Karpas-422 (cell line): ENCODE results near the gene NOP53. TPM values are rescaled to one million over a fixed set of nuclear protein-coding genes. Genes with fewer than 3 reads are reported as not detected.
"Not testable (repeated sequence)": the region's sequence is repeated elsewhere in the genome, so short reads cannot be mapped to it uniquely, and the experiment has no call there.

Experiments used
- DNase-seq: peaks from one replicate; pipeline ENCODE4 v3.0.0-alpha.2; 2015
- H2AFZ ChIP-seq: fragments of 200-600 bp; sonication (generic); 2 replicates; pipeline ENCODE4 v1.6.1; 2014; ENCODE audit warnings: antibody characterized with exemption, low read length, mixed read lengths
- H3K27ac ChIP-seq: fragments of 200-600 bp; sonication (generic); 2 replicates; pipeline ENCODE4 v1.5.1; 2014; ENCODE audit warnings: mild to moderate bottlenecking, low read length, moderate library complexity
- H3K27me3 ChIP-seq: fragments of 200-600 bp; sonication (generic); 2 replicates; pipeline ENCODE4 v1.6.1; 2014; ENCODE audit warnings: low read length, mixed read lengths
- H3K36me3 ChIP-seq: fragments of 200-600 bp; sonication (generic); 2 replicates; pipeline ENCODE4 v1.6.1; 2014; ENCODE audit warnings: low read length, mixed read lengths; ENCODE audit not compliant: insufficient read depth
- H3K4me1 ChIP-seq: fragments of 200-600 bp; sonication (generic); 2 replicates; pipeline ENCODE4 v1.6.1; 2014; ENCODE audit warnings: mild to moderate bottlenecking, low read length, mixed read lengths
- H3K4me2 ChIP-seq: fragments of 200-600 bp; sonication (generic); 2 replicates; pipeline ENCODE4 v1.6.1; 2014; ENCODE audit warnings: low read length, low read depth, mild to moderate bottlenecking; ENCODE audit not compliant: poor library complexity, severe bottlenecking
- H3K4me3 ChIP-seq: fragments of 200-600 bp; sonication (generic); 2 replicates; pipeline ENCODE4 v1.5.1; 2014; ENCODE audit warnings: mild to moderate bottlenecking, antibody characterized with exemption, low read length, mixed read lengths
- H3K79me2 ChIP-seq: fragments of 200-600 bp; sonication (generic); 2 replicates; pipeline ENCODE4 v1.6.1; 2014; ENCODE audit warnings: mild to moderate bottlenecking, low read length, mixed read lengths
- H3K9ac ChIP-seq: fragments of 200-600 bp; sonication (generic); 2 replicates; pipeline ENCODE4 v1.6.0; 2014; ENCODE audit warnings: low read length
- H3K9me2 ChIP-seq: fragments of 200-600 bp; sonication (generic), shearing (Covaris generic); replicated peaks from 2 replicates; pipeline ENCODE4 v1.6.0; 2014; ENCODE audit warnings: mild to moderate bottlenecking, low read length, moderate library complexity; ENCODE audit not compliant: insufficient read depth
- H3K9me3 ChIP-seq: fragments of 300-700, 200-600 bp; sonication (generic); 2 replicates; pipeline ENCODE4 v1.6.1; 2014; ENCODE audit warnings: low read length, mixed read lengths
- H4K20me1 ChIP-seq: fragments of 200-600 bp; sonication (generic); 2 replicates; pipeline ENCODE4 v1.6.1; 2014; ENCODE audit warnings: mild to moderate bottlenecking, antibody characterized with exemption, low read length, low read depth; ENCODE audit not compliant: insufficient read depth
- total RNA-seq: library from RNA; depleted of rRNA; stranded (reverse); fragments of >200 nt; shearing (Covaris generic); gene quantifications from 2 replicates; pipeline ENCODE4 v1.2.3, GENCODE V29; 2014; ENCODE audit warnings: low replicate concordance

The NOP53 gene
- total RNA-seq, 1 experiment from 2014 or later, result 145 TPM

GRCh38 chr19:47728295-47728694, 17.1 kb upstream of the NOP53 start:
- H3K9me2 ChIP-seq, H3K9ac ChIP-seq, H3K4me2 ChIP-seq, H3K9me3 ChIP-seq, H3K4me3 ChIP-seq, H3K36me3 ChIP-seq, H4K20me1 ChIP-seq, DNase-seq, H3K27me3 ChIP-seq, H3K4me1 ChIP-seq, H3K27ac ChIP-seq, H2AFZ ChIP-seq, H3K79me2 ChIP-seq: not testable (repeated sequence)

GRCh38 chr19:47729468-47729798, 15.9 kb upstream of the NOP53 start:
- H3K9ac ChIP-seq, result no peak overlapping the region
- H3K4me1 ChIP-seq, result no peaks in the 10 kb centered on the region
- H3K9me2 ChIP-seq, result no peaks in the 10 kb centered on the region
- H3K27ac ChIP-seq, result no peak overlapping the region
- H4K20me1 ChIP-seq, result no peaks in the 10 kb centered on the region
- no peak overlapping the region for H3K4me3 ChIP-seq
- H3K9me3 ChIP-seq, result no peaks in the 10 kb centered on the region
- no peaks in the 10 kb centered on the region for H3K36me3 ChIP-seq
- H3K79me2 ChIP-seq, result no peaks in the 10 kb centered on the region
- no peak for DNase-seq
- H2AFZ ChIP-seq, result no peak overlapping the region
- no peak overlapping the region for H3K4me2 ChIP-seq
- no peaks in the 10 kb centered on the region for H3K27me3 ChIP-seq

DNA sequence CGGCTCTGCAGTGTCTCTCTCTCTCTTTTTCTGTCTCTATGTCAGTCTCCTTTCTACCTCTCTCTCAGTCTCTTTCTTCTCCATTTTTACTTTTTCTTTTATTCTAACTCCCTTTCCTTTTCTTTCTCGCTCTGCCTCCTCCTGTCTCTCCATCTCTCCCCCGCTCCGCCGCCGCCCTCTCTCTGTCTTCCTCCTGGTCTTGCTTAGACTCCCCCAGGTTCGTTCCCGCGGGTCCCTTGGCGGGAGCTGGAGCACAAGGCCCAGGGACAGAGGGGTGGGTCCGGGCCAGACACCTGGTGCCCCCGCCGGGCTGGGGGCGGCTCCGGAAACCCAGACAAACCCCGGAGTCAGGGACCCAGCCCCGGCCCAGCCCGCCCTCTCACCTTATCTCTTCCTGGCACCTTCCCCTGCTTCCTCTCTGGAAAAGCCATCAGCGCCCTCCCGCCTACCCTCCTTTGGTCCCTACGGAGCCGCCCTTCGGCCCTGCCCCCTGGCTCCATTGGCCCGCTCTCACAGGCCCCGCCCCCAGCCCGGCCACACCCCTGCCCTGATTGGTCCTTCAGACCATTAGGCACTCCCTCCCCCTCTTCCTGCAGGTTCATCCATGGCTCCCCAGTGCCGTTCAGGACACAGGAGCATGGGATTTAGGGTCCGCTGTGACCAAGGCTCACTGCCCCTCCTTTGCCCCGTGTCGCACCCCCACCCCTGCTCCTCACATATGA, 15.4 kb upstream of the NOP53 start:
- Histone ChIP-seq H3K27ac (no peak overlapping the region), H3K79me2 (no peaks in the 10 kb centered on the region), H3K27me3 (no peaks in the 10 kb centered on the region), H3K9me2 (no peaks in the 10 kb centered on the region), H3K4me3 (no peak overlapping the region), H3K36me3 (no peaks in the 10 kb centered on the region), H3K9ac (no peak overlapping the region), H4K20me1 (no peaks in the 10 kb centered on the region), H3K4me1 (no peaks in the 10 kb centered on the region), H3K9me3 (no peaks in the 10 kb centered on the region), H2AFZ (no peak overlapping the region), H3K4me2 (no peak overlapping the region)
- no peak for DNase-seq

- Histone ChIP-seq H3K4me2 (no peak overlapping the region), H3K27me3 (no peaks in the 10 kb centered on the region)
These were observed 14.8 kb upstream of the NOP53 start for GRCh38 chr19:47730521-47730889.

DNA sequence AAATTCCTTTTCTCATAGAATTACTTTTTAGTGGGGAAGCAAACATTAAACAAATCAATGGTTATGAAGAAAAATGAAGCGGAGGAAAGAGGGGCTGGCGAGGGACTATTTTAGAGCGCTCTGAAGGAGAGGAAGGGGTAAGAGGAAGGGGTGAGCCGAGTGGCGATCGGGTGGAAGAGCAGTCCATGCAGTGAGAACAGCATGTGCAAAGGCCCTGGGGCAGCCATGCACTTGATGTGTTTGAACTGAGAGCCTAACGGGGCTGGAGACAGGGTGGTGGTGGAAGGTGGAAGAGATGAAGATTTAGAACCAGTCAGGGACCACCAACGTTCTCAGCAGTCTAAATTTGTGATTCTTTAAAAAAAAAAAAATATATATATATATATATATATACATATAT, 14.4 kb upstream of the NOP53 start:
- H4K20me1 ChIP-seq, result no peaks in the 10 kb centered on the region
- H3K9me2 ChIP-seq, result no peaks in the 10 kb centered on the region
- no peak overlapping the region for H3K4me2 ChIP-seq
- H3K36me3 ChIP-seq, result no peaks in the 10 kb centered on the region
- H3K9me3 ChIP-seq, result no peaks in the 10 kb centered on the region
- H3K4me3 ChIP-seq, result no peak overlapping the region
- H3K79me2 ChIP-seq, result no peaks in the 10 kb centered on the region
- no peak for DNase-seq
- no peaks in the 10 kb centered on the region for H3K27me3 ChIP-seq
- no peak overlapping the region for H2AFZ ChIP-seq
- no peaks in the 10 kb centered on the region for H3K4me1 ChIP-seq
- no peak overlapping the region for H3K9ac ChIP-seq
- no peak overlapping the region for H3K27ac ChIP-seq

More at GRCh38 chr19:47730521-47730889, 14.8 kb upstream of the NOP53 start:
- Histone ChIP-seq H3K36me3 (no peaks in the 10 kb centered on the region), H3K79me2 (no peaks in the 10 kb centered on the region), H4K20me1 (no peaks in the 10 kb centered on the region), H3K9me3 (no peaks in the 10 kb centered on the region), H3K9me2 (no peaks in the 10 kb centered on the region), H3K4me1 (no peaks in the 10 kb centered on the region), H3K27ac (no peak overlapping the region), H2AFZ (no peak overlapping the region), H3K4me3 (no peak overlapping the region), H3K9ac (no peak overlapping the region)
- DNase-seq, result no peak

DNA sequence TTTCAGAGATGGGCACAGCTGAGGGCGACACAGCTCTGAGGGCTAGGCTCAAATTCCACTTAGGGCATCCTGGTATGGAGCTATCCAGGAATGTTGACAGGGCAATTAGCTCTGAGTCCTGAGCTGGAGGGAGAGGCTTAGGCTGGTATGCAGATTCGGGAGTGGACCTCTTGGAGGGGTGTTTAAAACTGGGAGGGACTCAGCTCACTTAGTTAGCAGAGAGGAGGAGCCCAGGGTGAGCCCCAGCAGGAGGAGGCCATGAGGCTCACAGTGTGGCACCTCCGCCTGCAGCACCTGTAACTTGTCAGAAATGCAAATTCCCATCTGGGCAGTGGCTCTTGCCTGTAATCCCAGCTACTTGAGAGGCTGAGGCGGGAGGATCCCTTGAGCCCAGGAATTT, 10.2 kb upstream of the NOP53 start:
- no peaks in the 10 kb centered on the region for H4K20me1 ChIP-seq
- H3K4me1 ChIP-seq, result peaks cover 7% of the 10 kb centered on the region
- H3K27me3 ChIP-seq, result no peaks in the 10 kb centered on the region
- no peaks in the 10 kb centered on the region for H3K9me3 ChIP-seq
- no peaks in the 10 kb centered on the region for H3K36me3 ChIP-seq
- DNase-seq, result no peak
- no peak overlapping the region for H3K4me3 ChIP-seq
- H3K27ac ChIP-seq, result no peak overlapping the region
- H3K9me2 ChIP-seq, result no peaks in the 10 kb centered on the region
- no peak overlapping the region for H3K9ac ChIP-seq
- H3K79me2 ChIP-seq, result no peaks in the 10 kb centered on the region
- H2AFZ ChIP-seq, result no peak overlapping the region
- no peak overlapping the region for H3K4me2 ChIP-seq

GRCh38 chr19:47740866-47741519, 4.4 kb upstream of the NOP53 start:
- no peaks in the 10 kb centered on the region for H3K9me2 ChIP-seq
- H3K27ac ChIP-seq, result no peak overlapping the region
- H3K4me3 ChIP-seq, result no peak overlapping the region
- H3K27me3 ChIP-seq, result no peaks in the 10 kb centered on the region
- H4K20me1 ChIP-seq, result no peaks in the 10 kb centered on the region
- DNase-seq, result no peak
- H3K79me2 ChIP-seq, result peaks cover 3% of the 10 kb centered on the region
- no peaks in the 10 kb centered on the region for H3K9me3 ChIP-seq
- H3K4me2 ChIP-seq, result no peak overlapping the region
- no peak overlapping the region for H2AFZ ChIP-seq
- no peaks in the 10 kb centered on the region for H3K36me3 ChIP-seq
- H3K9ac ChIP-seq, result no peak overlapping the region
- peaks cover 22% of the 10 kb centered on the region for H3K4me1 ChIP-seq

GRCh38 chr19:47741544-47742140, 3.7 kb upstream of the NOP53 start:
- H3K4me3 ChIP-seq, result no peak overlapping the region
- H3K27ac ChIP-seq, result no peak overlapping the region
- peaks cover 10% of the 10 kb centered on the region for H3K79me2 ChIP-seq
- peaks cover 28% of the 10 kb centered on the region for H3K4me1 ChIP-seq
- no peaks in the 10 kb centered on the region for H3K27me3 ChIP-seq
- no peaks in the 10 kb centered on the region for H4K20me1 ChIP-seq
- no peaks in the 10 kb centered on the region for H3K9me2 ChIP-seq
- DNase-seq, result no peak
- H3K36me3 ChIP-seq, result peaks cover under 1% of the 10 kb centered on the region; the same call in 1 of the 2 replicates
- H3K9me3 ChIP-seq, result no peaks in the 10 kb centered on the region
- H3K4me2 ChIP-seq, result no peak overlapping the region
- H2AFZ ChIP-seq, result no peak overlapping the region
- H3K9ac ChIP-seq, result no peak overlapping the region
